Osteocyte (in vitro differentiated cells): ENCODE data around the gene NONO. TPM values are rescaled to one million over a fixed set of nuclear protein-coding genes. Genes with fewer than 3 reads are reported as not detected.
"Not testable (repeated sequence)": the region's sequence is repeated elsewhere in the genome, so short reads cannot be mapped to it uniquely, and the experiment has no call there.

Source experiments
- DNase-seq: peaks from one replicate; pipeline ENCODE4 v3.0.0; 2021; ENCODE audit warnings: mixed read lengths; ENCODE audit not compliant: unreplicated experiment; ENCODE audit errors: extremely low spot score
- H3K27ac Mint-ChIP-seq: one replicate; pipeline ENCODE4 v1.8.0; 2021; ENCODE audit warnings: mild to moderate bottlenecking, mixed read lengths; ENCODE audit not compliant: unreplicated experiment
- H3K27me3 Mint-ChIP-seq: one replicate; pipeline ENCODE4 v1.8.0; 2021; ENCODE audit warnings: mixed read lengths; ENCODE audit not compliant: unreplicated experiment
- H3K36me3 Mint-ChIP-seq: one replicate; pipeline ENCODE4 v1.8.0; 2021; ENCODE audit warnings: mixed read lengths; ENCODE audit not compliant: unreplicated experiment
- H3K4me1 Mint-ChIP-seq: one replicate; pipeline ENCODE4 v1.8.0; 2021; ENCODE audit warnings: mixed read lengths; ENCODE audit not compliant: unreplicated experiment
- H3K4me3 Mint-ChIP-seq: one replicate; pipeline ENCODE4 v1.8.0; 2021; ENCODE audit warnings: mild to moderate bottlenecking, moderate library complexity, mixed read lengths; ENCODE audit not compliant: unreplicated experiment
- H3K9me3 Mint-ChIP-seq: one replicate; pipeline ENCODE4 v1.8.0; 2021; ENCODE audit warnings: mixed read lengths; ENCODE audit not compliant: unreplicated experiment
- CTCF ChIP-seq: fragments of 200-600 bp; sonication (generic); IDR thresholded peaks from 2 replicates; pipeline ENCODE4 v1.5.0; 2021; ENCODE audit warnings: antibody characterized with exemption, mild to moderate bottlenecking, moderate library complexity
- total RNA-seq: library from RNA; stranded (reverse); gene quantifications from 2 replicates; pipeline ENCODE4 v1.2.1, GENCODE V29; 2021

Gene NONO
- total RNA-seq, 1 donor from 2014 or later, result 465 TPM

GRCh38 chrX:71269801-71270395 is 13.5 kb upstream of the NONO start:
- DNase-seq, result no peak
- H3K27me3 Mint-ChIP-seq, result no peaks in the 10 kb centered on the region
- no peaks in the 10 kb centered on the region for H3K4me1 Mint-ChIP-seq
- H3K4me3 Mint-ChIP-seq, result no peak overlapping the region
- no peaks in the 10 kb centered on the region for H3K36me3 Mint-ChIP-seq
- no peak for TF ChIP-seq CTCF
- peaks cover 6% of the 10 kb centered on the region for H3K9me3 Mint-ChIP-seq
- no peak overlapping the region for H3K27ac Mint-ChIP-seq

GRCh38 chrX:71272313-71272712 is 11.1 kb upstream of the NONO start:
- not testable (repeated sequence) for H3K27ac Mint-ChIP-seq, H3K4me1 Mint-ChIP-seq, H3K27me3 Mint-ChIP-seq, DNase-seq, H3K9me3 Mint-ChIP-seq, H3K4me3 Mint-ChIP-seq, H3K36me3 Mint-ChIP-seq

- not testable (repeated sequence) for H3K4me3 Mint-ChIP-seq, H3K9me3 Mint-ChIP-seq, DNase-seq, H3K36me3 Mint-ChIP-seq, H3K27ac Mint-ChIP-seq, H3K27me3 Mint-ChIP-seq
- H3K4me1 Mint-ChIP-seq, result peaks cover 19% of the 10 kb centered on the region
Observed at GRCh38 chrX:71281300-71281699, 2.1 kb upstream of the NONO start.

GRCh38 chrX:71282514-71283402 is 677 bp upstream of the NONO start:
- Mint-ChIP-seq H3K4me1 (peaks cover 26% of the 10 kb centered on the region), H3K4me3 (peak overlapping the region; percentile 90), H3K27me3 (no peaks in the 10 kb centered on the region), H3K27ac (peak overlapping the region; percentile 100), H3K9me3 (peaks cover 6% of the 10 kb centered on the region), H3K36me3 (peaks cover 2% of the 10 kb centered on the region)
- no peak for DNase-seq
- TF ChIP-seq CTCF, result no peak

GRCh38 chrX:71285929-71286328 is 2.5 kb downstream of the NONO start:
- Mint-ChIP-seq H3K9me3 (peaks cover 3% of the 10 kb centered on the region), H3K4me1 (peaks cover 36% of the 10 kb centered on the region), H3K4me3 (peak overlapping the region; percentile 90), H3K27me3 (no peaks in the 10 kb centered on the region), H3K27ac (no peak overlapping the region), H3K36me3 (peaks cover 7% of the 10 kb centered on the region)
- DNase-seq, result no peak
- TF ChIP-seq CTCF, result no peak

- no peak for TF ChIP-seq CTCF
- no peak overlapping the region for H3K4me3 Mint-ChIP-seq
- no peaks in the 10 kb centered on the region for H3K27me3 Mint-ChIP-seq
- H3K4me1 Mint-ChIP-seq, result peaks cover 33% of the 10 kb centered on the region
- no peak for DNase-seq
- H3K36me3 Mint-ChIP-seq, result peaks cover 24% of the 10 kb centered on the region
- H3K9me3 Mint-ChIP-seq, result peaks cover 3% of the 10 kb centered on the region
- H3K27ac Mint-ChIP-seq, result peak overlapping the region; percentile 52
Observed at GRCh38 chrX:71291381-71291780, 7.9 kb downstream of the NONO start.
